Measurements from ENCODE around the gene RGS2.

Gene RGS2

DNA sequence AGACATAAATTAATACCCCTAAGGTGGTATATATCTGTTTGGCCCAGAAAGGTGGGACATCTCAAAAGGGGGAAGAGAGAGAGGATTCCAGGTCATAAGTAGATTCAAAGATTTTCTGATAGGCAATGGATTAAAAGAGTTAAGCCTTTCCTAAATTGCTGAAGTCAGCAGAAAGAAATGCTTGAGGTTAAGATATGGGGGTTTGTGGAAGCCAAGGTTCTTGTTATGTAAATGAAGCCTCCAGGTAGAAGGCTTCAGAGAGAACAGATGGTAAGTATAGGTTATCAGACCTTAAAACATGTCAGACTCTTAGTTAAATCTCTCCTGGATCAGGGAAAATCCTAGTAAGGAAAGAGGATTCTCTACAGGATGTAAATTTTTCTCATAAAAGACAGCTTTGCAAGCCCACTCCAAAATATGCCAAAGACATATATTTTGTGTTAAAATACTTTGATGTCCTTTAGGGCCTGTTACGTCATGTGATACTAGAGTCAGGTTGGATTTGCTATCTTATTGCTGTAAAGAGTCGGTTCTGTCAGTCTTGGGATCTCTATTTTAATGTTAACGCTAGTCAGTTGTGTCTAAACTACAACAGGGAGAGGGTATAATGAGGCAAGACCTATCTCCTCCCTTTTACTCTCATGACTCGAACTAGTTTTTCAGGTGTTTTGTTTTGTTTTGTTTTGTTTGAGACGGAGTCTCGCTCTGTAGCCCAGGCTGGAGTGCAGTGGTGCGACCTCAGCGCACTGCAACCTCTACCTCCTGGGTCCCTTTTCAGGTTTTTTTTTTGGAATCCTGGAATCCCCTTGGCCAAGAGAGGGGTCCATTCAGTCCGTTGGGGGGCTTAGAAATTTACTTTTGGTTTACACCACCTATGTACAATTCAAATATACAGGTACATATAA is 30.6 kb downstream of the RGS2 start:
- CTCF ChIA-PET, result no interaction called here
- POLR2A ChIA-PET, result no interaction called here
- TF ChIP-seq, protein P1, sequence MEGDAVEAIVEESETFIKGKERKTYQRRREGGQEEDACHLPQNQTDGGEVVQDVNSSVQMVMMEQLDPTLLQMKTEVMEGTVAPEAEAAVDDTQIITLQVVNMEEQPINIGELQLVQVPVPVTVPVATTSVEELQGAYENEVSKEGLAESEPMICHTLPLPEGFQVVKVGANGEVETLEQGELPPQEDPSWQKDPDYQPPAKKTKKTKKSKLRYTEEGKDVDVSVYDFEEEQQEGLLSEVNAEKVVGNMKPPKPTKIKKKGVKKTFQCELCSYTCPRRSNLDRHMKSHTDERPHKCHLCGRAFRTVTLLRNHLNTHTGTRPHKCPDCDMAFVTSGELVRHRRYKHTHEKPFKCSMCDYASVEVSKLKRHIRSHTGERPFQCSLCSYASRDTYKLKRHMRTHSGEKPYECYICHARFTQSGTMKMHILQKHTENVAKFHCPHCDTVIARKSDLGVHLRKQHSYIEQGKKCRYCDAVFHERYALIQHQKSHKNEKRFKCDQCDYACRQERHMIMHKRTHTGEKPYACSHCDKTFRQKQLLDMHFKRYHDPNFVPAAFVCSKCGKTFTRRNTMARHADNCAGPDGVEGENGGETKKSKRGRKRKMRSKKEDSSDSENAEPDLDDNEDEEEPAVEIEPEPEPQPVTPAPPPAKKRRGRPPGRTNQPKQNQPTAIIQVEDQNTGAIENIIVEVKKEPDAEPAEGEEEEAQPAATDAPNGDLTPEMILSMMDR (IDR thresholded peaks at IDR 0.05; ENCODE audit: insufficient read depth, low read length, missing control alignments), result no peak
- H3K4me3 ChIP-seq (ENCODE audit: low read depth, low read length), result no peak overlapping the region
- DNase-seq (ENCODE audit: low read depth, low spot score), result no peak

DNA sequence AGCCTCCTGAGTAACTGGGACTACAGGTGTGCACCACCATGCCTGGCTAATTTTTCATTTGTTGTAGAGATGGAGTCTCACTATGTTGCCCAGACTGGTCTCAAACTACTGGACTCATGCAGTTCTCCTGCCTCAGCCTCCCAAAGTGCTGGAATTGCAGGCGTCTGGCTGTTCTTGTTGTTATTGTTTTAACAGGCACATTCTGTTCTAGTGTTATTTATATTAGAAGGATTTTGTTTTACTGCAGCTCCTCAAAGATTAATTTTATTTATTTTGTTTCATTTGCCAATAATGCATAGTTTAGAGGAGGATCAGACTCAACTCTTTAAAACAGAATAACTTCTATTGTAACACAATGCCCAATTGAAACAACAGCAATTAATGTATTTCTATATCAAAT is 35.5 kb downstream of the RGS2 start:
- TF ChIP-seq, protein P1 (IDR thresholded peaks at IDR 0.05; ENCODE audit: insufficient read depth, low read length, missing control alignments), result no peak
- POLR2A ChIA-PET, result no interaction called here
- no peak for DNase-seq (ENCODE audit: low read depth, low spot score)
- no peak overlapping the region for H3K4me3 ChIP-seq (ENCODE audit: low read depth, low read length)
- CTCF ChIA-PET, result no interaction called here

DNA sequence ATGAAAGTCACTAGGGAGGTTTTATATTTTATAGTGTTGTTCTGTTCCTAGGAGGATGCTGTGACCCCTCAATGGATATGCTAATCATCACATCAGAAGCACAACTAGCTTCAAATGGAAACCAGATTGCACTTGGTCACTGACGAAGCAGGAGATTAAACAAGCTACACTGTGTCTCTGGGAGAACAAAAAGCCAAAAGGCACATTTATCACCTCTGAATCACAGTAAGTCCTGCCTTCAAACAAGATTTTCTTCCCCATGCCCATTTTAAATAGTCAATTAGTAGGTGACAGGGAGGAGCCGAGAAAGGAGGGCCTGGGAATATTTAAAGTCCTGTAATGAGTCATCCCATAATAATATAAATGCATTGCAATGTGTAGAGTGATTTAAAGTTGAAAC is 38.1 kb downstream of the RGS2 start:
- TF ChIP-seq, protein P1 (IDR thresholded peaks at IDR 0.05; ENCODE audit: insufficient read depth, low read length, missing control alignments), result no peak
- CTCF ChIA-PET, result no interaction called here
- DNase-seq (ENCODE audit: low read depth, low spot score), result no peak
- no peak overlapping the region for H3K4me3 ChIP-seq (ENCODE audit: low read depth, low read length)
- POLR2A ChIA-PET, result no interaction called here

DNA sequence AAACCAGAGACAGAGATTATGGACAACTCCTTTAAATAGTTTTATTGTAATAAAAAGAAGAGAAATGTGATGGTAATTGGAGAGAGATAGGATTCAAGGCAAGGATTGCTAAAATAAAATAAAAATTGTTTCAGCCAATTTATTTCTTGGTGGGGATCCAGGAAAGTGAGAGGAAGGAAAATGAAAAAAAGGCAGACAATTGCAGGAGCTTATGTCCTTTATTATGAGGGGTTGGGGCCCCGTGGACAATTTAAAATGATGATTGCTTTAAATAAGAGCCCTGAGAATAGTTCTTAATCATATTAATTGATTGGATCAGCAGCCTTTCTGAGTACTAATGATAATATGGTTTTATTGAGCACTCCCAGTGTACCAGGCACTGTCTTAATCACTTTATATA is 40.2 kb downstream of the RGS2 start:
- CTCF ChIA-PET, result no interaction called here
- no peak overlapping the region for H3K4me3 ChIP-seq (ENCODE audit: low read depth, low read length)
- TF ChIP-seq, protein P1 (IDR thresholded peaks at IDR 0.05; ENCODE audit: insufficient read depth, low read length, missing control alignments), result no peak
- POLR2A ChIA-PET, result no interaction called here
- DNase-seq (ENCODE audit: low read depth, low spot score), result no peak

- TF ChIP-seq, protein P1 (IDR thresholded peaks at IDR 0.05; ENCODE audit: insufficient read depth, low read length, missing control alignments), result no peak
- CTCF ChIA-PET, result no interaction called here
- no peak for DNase-seq (ENCODE audit: low read depth, low spot score)
- POLR2A ChIA-PET, result no interaction called here
- no peak overlapping the region for H3K4me3 ChIP-seq (ENCODE audit: low read depth, low read length)
Measured at GRCh38 chr1:192849442-192849841, 40.6 kb downstream of the RGS2 start.

DNA sequence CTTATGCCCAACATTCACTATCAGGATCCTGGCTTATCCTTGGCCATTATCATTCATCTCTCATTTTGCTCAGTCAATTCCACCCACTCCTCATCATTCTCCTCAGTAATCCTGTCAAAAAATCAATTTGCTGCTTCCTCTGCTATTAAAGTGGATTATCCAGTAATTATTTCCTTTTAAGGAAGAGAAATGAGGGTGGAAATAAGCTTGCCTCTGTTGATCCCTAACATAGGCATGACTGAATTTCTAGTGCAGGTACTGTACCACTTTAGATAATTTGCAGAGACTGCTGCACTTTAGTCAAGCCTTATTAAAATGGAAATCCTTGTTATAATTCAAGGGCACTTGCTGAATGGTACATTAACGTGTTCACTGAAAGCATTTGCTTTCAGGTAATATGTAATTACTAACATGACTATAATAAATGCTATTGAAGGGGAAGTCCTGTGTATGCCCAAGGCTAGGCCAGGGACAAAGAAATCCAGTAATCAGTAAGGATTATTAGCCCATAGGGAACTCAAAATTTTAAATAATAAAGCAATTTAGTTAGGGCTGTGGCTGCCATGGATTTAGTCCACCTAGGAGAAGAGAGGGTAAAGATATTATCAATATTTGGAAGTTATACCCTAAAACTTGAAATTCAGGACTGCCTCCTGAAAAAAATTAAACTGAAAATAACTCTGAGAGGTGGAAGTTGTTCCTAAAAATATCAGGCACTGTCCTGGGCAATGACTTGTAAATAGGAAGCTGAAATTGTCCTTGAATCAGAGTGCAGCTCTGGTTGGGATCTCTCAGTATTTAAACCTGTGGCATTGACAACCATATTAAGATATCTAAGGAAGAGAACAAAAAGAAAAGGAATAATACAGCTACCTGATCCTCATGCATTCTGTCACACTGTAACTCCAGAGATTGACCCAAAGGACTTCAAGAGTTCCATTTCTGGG is 43.4 kb downstream of the RGS2 start:
- TF ChIP-seq, protein P1 (IDR thresholded peaks at IDR 0.05; ENCODE audit: insufficient read depth, low read length, missing control alignments), result no peak
- no peak for DNase-seq (ENCODE audit: low read depth, low spot score)
- CTCF ChIA-PET, result no interaction called here
- POLR2A ChIA-PET, result no interaction called here
- H3K4me3 ChIP-seq (ENCODE audit: low read depth, low read length), result no peak overlapping the region
